HepG2 (cell line): ENCODE data around the gene SH3TC2. TPM values are rescaled to one million over a fixed set of nuclear protein-coding genes. Genes with fewer than 3 reads are reported as not detected.
A peak's percentile ranks its signal among the peaks of the same experiment; 100 is the strongest.

ENCODE experiments used
- microRNA counts: library from miRNA; unstranded; fragments of <30 nt; microRNA quantifications from one replicate; lab custom pipeline; 2015
- microRNA-seq: library from miRNA; unstranded; fragments of <30 nt; microRNA quantifications from one replicate; pipeline ENCODE4, GENCODE V29; 2020
- polyA plus RNA-seq, 8 experiments: library from polyadenylated mRNA; depleted of rRNA in 3 of 8; stranded (reverse) in 7 of 8; unstranded in 1 of 8; fragments of >200 nt; fragmentation: Illumina TruSeq in 4 of 8; extraction: Trizol in 4 of 8; gene quantifications; 2 replicates each; pipeline versions ENCODE4 v1.2.1 to v1.2.3, GENCODE V29; 2011 to 2016; ENCODE audit warnings: low read depth in 4 of 8, missing spikeins in 1 of 8, mixed read lengths in 1 of 8; ENCODE audit not compliant: insufficient read depth in 1 of 8
- small RNA-seq, 3 experiments: library from RNA; depleted of rRNA; stranded (forward); fragments of <200 nt; gene quantifications; one replicate each; pipeline ENCODE3, GENCODE V24; 2012; ENCODE audit warnings: low read depth in 2 of 3, low replicate concordance in 1 of 3; ENCODE audit not compliant: insufficient read length in 3 of 3, insufficient read depth in 2 of 3
- total RNA-seq, 5 experiments: library from RNA; depleted of rRNA; stranded (reverse); fragments of >200 nt; fragmentation: Illumina TruSeq; extraction: Trizol; gene quantifications; 2 replicates each; pipeline ENCODE4 v1.2.3, GENCODE V29; 2016; ENCODE audit warnings: low read depth in 1 of 5

SH3TC2 gene
- total and polyA plus RNA-seq, 2 of the 13 experiments (the other 11 are each of a cell fraction or from before 2014, with no cell fraction given) = 0.34 to 0.71 TPM

MicroRNAs within 50 kb of the gene (microRNA counts, 767-probe panel; counts per million panel counts)
- microRNA hsa-miR-584-5p (lab: Ali Mortazavi, UCI) = not detected

Small RNA genes within 50 kb of the gene (microRNA-seq; reads per million reads assigned to microRNA genes)
- gene MIR584 = 35.4 reads per million, percentile 64 among the genes with 10 or more reads in this experiment

Small RNA genes within 50 kb of the gene (small RNA-seq; reads per million reads assigned to genes)
- gene MIR584 (0 to 1.9 (median 0) reads per million in 3 experiments), gene RNU6-732P (0 reads per million in 3 experiments)

Other genes starting within 250 kb of the SH3TC2 start
- gene ADRB2, start 236.5 kb downstream of the SH3TC2 start, total RNA-seq (2016; rRNA removed; fragmentation: Illumina TruSeq; extraction: Trizol) = not detected in 2 replicates
- gene ADRB2, start 236.5 kb downstream of the SH3TC2 start, polyA plus RNA-seq (2011; rRNA removed) = 0.01 TPM in 1 of 2 replicates, not detected in the other
- gene ABLIM3, start 78.4 kb upstream of the SH3TC2 start, total RNA-seq (2016; rRNA removed; fragmentation: Illumina TruSeq; extraction: Trizol) = 0.53 and 0.67 TPM in 2 replicates
- 6.3 and 9.7 TPM in 2 replicates for gene ABLIM3, start 78.4 kb upstream of the SH3TC2 start, polyA plus RNA-seq (2011; rRNA removed)
- gene AFAP1L1, start 208.8 kb upstream of the SH3TC2 start, total RNA-seq (2016; rRNA removed; fragmentation: Illumina TruSeq; extraction: Trizol) = 0.38 and 0.66 TPM in 2 replicates
- gene AFAP1L1, start 208.8 kb upstream of the SH3TC2 start, polyA plus RNA-seq (2011; rRNA removed) = 0.67 and 1.0 TPM in 2 replicates